ENCODE data around the gene RASD1.

Gene RASD1

DNA sequence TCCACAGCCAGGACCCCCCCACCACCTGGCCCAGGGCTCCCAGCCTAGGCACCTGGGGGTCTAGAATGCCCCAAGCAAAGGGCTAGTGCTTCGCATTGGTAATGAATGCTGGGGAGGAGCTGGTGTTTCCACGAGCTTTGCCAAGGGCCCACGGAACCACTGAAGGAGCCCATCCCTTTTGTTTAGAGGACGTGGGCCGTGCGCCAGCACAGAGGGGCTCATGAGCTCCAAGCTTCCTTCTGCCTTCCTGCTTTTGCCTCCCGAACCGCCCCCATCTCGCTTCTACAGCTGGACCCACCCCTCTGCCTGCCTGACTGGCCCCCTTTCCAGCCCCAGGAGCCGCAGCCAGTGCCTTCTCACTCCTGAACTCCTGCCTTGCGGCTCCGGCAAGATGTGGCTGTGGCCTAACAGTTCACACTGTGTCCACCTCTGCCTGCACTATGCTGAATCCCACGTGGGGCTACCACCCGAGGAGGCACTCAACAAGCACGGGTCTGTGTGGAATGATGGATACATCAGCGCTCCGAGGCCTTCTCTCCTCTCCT lies 31.8 kb upstream of the RASD1 start:
- TF ChIP-seq, protein P1, sequence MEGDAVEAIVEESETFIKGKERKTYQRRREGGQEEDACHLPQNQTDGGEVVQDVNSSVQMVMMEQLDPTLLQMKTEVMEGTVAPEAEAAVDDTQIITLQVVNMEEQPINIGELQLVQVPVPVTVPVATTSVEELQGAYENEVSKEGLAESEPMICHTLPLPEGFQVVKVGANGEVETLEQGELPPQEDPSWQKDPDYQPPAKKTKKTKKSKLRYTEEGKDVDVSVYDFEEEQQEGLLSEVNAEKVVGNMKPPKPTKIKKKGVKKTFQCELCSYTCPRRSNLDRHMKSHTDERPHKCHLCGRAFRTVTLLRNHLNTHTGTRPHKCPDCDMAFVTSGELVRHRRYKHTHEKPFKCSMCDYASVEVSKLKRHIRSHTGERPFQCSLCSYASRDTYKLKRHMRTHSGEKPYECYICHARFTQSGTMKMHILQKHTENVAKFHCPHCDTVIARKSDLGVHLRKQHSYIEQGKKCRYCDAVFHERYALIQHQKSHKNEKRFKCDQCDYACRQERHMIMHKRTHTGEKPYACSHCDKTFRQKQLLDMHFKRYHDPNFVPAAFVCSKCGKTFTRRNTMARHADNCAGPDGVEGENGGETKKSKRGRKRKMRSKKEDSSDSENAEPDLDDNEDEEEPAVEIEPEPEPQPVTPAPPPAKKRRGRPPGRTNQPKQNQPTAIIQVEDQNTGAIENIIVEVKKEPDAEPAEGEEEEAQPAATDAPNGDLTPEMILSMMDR (IDR thresholded peaks at IDR 0.05; ENCODE audit: insufficient read depth, low read length, missing control alignments) = no peak
- ChIA-PET CTCF (interaction anchor here (2.6 kb wide), 1 partner anchor 31 kb away, joined by 12 read pairs; the partner anchor contains the start of gene RASD1), POLR2A (no interaction called here)
- no peak overlapping the region for H3K4me3 ChIP-seq (ENCODE audit: low read depth, low read length)
- DNase-seq (ENCODE audit: low read depth, low spot score) = no peak

DNA sequence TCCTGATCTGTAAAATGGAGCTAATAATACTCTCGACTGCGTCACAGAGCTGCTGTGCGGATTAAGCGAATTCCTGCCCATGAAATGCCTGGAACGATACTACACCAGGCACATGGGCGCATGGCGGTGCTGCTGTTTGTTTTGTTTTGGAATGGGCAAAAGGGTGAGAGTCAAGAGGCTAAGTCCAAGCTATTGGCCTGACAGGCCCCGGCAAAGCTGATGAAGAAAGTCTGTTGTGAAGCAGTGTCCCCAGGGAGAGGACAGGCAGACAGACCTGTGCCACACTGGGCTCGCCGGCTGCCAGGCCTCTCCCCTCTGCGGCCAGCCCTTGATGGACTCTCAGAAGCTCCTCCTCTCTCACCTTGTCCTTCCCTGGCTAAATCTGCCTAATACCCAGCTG lies 31.3 kb upstream of the RASD1 start:
- ChIA-PET POLR2A (interaction anchor here (0.7 kb wide), 1 partner anchor 30 kb away, joined by 3 read pairs; no protein-coding TSS in a partner anchor), CTCF (interaction anchor here (2.6 kb wide), 1 partner anchor 31 kb away, joined by 12 read pairs; the partner anchor contains the start of gene RASD1)
- H3K4me3 ChIP-seq (ENCODE audit: low read depth, low read length) = no peak overlapping the region
- no peak for DNase-seq (ENCODE audit: low read depth, low spot score)
- TF ChIP-seq, protein P1 (IDR thresholded peaks at IDR 0.05; ENCODE audit: insufficient read depth, low read length, missing control alignments) = no peak

DNA sequence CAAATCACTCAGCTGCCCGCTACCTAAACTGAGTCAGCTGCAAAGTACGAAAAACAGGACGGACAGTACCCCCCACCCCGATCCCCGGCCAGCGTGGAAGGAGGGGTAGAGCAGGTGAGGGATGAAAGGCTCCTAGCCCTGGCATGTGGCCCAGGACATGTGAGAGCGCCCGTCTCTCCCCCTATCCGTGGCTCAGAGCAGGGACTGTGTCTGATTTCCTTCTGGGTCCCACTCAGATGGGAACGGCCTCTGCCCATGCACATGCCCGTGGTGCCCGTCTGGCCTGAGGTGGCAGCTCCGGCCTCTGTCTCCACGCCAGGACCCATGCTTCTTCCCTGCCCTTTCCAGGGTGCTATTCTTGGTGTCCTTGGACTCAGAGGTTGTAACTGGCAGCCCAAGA lies 30.2 kb upstream of the RASD1 start:
- H3K4me3 ChIP-seq (ENCODE audit: low read depth, low read length) = no peak overlapping the region
- ChIA-PET CTCF (interaction anchor here (0.6 to 2.3 kb wide), 5 partner anchors 10 to 171 kb away, joined by 3 to 7 read pairs (median 4); no protein-coding TSS in a partner anchor), POLR2A (interaction anchor here (0.6 kb wide), 1 partner anchor 30 kb away, joined by 4 read pairs; the partner anchor contains the start of gene RASD1)
- TF ChIP-seq, protein P1 (IDR thresholded peaks at IDR 0.05; ENCODE audit: insufficient read depth, low read length, missing control alignments) = no peak
- DNase-seq (ENCODE audit: low read depth, low spot score) = no peak

DNA sequence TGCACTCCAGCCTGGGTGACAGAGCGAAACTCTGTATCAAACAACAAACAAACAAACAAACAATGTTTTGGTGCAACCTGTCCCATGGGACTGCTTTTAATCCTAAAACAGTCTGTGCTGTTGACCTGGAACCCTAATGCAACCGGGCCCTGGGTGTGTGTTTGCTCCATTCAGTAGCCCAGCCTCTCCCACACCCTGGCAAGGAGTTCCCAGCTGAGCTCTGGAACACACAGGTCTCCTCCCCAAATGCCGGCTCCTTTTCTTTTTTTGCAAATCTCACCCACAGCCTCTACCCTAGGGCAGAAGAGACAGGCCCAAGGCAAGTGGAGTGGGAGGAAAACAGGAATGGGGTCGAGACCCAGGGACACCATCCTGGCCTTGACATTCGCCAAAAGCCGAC lies 29.8 kb upstream of the RASD1 start:
- DNase-seq (ENCODE audit: low read depth, low spot score) = no peak
- CTCF ChIA-PET = interaction anchor here (0.6 to 2.3 kb wide), 6 partner anchors 9 to 171 kb away, joined by 3 to 7 read pairs (median 4); no protein-coding TSS in a partner anchor
- TF ChIP-seq, protein P1 (IDR thresholded peaks at IDR 0.05; ENCODE audit: insufficient read depth, low read length, missing control alignments) = no peak
- no peak overlapping the region for H3K4me3 ChIP-seq (ENCODE audit: low read depth, low read length)
- POLR2A ChIA-PET = no interaction called here

DNA sequence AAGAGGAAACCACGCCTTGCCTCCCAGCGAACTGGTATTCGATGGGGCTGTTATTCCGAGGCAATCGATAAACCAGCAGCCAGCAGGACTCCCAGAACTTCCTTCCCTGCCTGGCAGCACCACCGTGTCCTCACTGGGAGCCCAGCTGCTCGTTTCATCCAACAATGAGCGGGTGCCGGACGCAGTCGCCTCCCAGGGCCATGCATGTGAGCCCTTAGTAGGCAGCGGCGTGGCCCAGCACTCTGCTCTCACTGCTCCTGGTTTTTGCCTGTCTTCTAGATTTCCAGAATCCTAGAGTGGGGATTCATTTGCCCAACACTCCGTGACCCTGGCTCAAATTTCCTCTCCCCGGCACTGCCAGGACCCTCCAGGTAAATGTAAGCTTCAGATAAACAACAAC lies 29.1 kb upstream of the RASD1 start:
- no peak for DNase-seq (ENCODE audit: low read depth, low spot score)
- POLR2A ChIA-PET = no interaction called here
- no peak overlapping the region for H3K4me3 ChIP-seq (ENCODE audit: low read depth, low read length)
- TF ChIP-seq, protein P1 (IDR thresholded peaks at IDR 0.05; ENCODE audit: insufficient read depth, low read length, missing control alignments) = no peak
- CTCF ChIA-PET = interaction anchor here (0.8 to 2.3 kb wide), 5 partner anchors 9 to 170 kb away, joined by 3 to 7 read pairs (median 4); no protein-coding TSS in a partner anchor

DNA sequence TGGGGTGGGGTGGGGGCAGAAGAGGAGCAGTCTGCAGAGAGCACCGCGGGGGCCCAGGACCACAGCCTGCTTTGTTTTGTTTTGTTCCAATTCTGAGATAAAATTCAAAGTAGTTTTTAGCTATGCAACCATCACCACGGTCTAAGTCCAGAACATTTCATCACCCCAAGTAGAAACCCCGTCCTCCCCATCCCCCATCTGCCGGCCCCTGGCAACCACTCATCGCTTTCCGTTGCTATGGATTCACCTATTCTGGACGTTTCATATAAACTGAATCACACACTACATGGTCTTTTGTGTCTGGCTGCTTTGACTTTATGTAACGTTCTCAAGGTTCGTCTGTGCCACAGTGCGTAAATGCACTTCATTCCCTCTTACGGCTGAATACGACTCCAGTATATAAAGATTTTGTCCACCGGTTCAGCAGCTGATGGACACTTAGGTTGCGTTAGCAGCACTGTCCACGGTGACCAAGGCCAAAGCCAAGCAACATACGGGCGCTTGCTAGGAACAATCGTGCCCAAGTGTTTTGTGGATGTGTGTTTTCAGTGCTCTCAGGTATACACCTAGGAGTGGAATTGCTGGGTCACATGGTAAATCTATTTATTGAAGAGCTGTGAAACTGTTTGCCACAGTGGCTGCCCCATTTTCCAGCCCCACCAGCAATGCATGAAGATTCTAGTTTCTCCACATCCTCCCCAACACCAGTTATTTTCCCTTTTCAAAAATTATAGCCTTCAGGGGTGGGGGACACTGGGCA lies 27.7 kb upstream of the RASD1 start:
- no peak for DNase-seq (ENCODE audit: low read depth, low spot score)
- H3K4me3 ChIP-seq (ENCODE audit: low read depth, low read length) = no peak overlapping the region
- ChIA-PET CTCF (interaction anchor here (0.9 to 1.5 kb wide), 3 partner anchors 9 to 12 kb away, joined by 3 to 7 read pairs (median 4); no protein-coding TSS in a partner anchor), POLR2A (no interaction called here)
- TF ChIP-seq, protein P1 (IDR thresholded peaks at IDR 0.05; ENCODE audit: insufficient read depth, low read length, missing control alignments) = no peak
